SK-N-SH treated with all-trans-retinoic acid at 6 μM for 48 hours (cell line): ENCODE measurements around the gene DOCK11.

Source experiments
- ATAC-seq: fragments of 200-7000 bp; cut with Tn5 transposase; 3 replicates; pipeline ENCODE4 v1.9.1; 2020; ENCODE audit warnings: mild to moderate bottlenecking, moderate library complexity
- BACH2 ChIP-seq: fragments of 250-450 bp; sonication (Bioruptor Pico); IDR thresholded peaks from 2 replicates; pipeline ENCODE4 v1.9.0; 2021; ENCODE audit warnings: mild to moderate bottlenecking, borderline replicate concordance
- CSDC2 ChIP-seq: fragments of 250-450 bp; sonication (Bioruptor Pico); IDR thresholded peaks from 2 replicates; pipeline ENCODE4 v1.5.0; 2020; ENCODE audit warnings: mild to moderate bottlenecking, moderate library complexity
- ESRRG ChIP-seq: fragments of 250-450 bp; sonication (Bioruptor Pico); IDR thresholded peaks from 2 replicates; pipeline ENCODE4 v1.6.1; 2021; ENCODE audit warnings: mild to moderate bottlenecking
- GLIS3 ChIP-seq: fragments of 250-450 bp; sonication (Bioruptor Pico); IDR thresholded peaks from 2 replicates; pipeline ENCODE4 v1.5.0; 2020; ENCODE audit warnings: mild to moderate bottlenecking, moderate library complexity
- ISL1 ChIP-seq: fragments of 250-450 bp; sonication (Bioruptor Pico); IDR thresholded peaks from 2 replicates; pipeline ENCODE4 v2.1.2; 2022; ENCODE audit warnings: mild to moderate bottlenecking, moderate library complexity
- OSR1 ChIP-seq: fragments of 250-450 bp; sonication (Bioruptor Pico); IDR thresholded peaks from 2 replicates; pipeline ENCODE4 v1.8.0; 2022; ENCODE audit warnings: moderate library complexity, mild to moderate bottlenecking, inconsistent platforms
- PPARA ChIP-seq: fragments of 250-450 bp; sonication (Bioruptor Pico); IDR thresholded peaks from 2 replicates; pipeline ENCODE4 v1.5.0; 2020; ENCODE audit warnings: mild to moderate bottlenecking, borderline replicate concordance
- RARB ChIP-seq: fragments of 250-450 bp; sonication (Bioruptor Pico); IDR thresholded peaks from 2 replicates; pipeline ENCODE4 v1.8.0; 2021; ENCODE audit warnings: mild to moderate bottlenecking, moderate library complexity
- SNAI2 ChIP-seq: fragments of 250-450 bp; sonication (Bioruptor Pico); IDR thresholded peaks from 2 replicates; pipeline ENCODE4 v1.5.0; 2020; ENCODE audit warnings: mild to moderate bottlenecking, moderate library complexity
- TCF4 ChIP-seq: fragments of 250-450 bp; sonication (Bioruptor Pico); IDR thresholded peaks from 2 replicates; pipeline ENCODE4 v1.8.0; 2021; ENCODE audit warnings: mild to moderate bottlenecking, moderate library complexity, borderline replicate concordance
- TOX ChIP-seq: fragments of 250-450 bp; sonication (Bioruptor Pico); IDR thresholded peaks from 2 replicates; pipeline ENCODE4 v1.8.0; 2021; ENCODE audit warnings: mild to moderate bottlenecking, moderate library complexity, borderline replicate concordance
- ZC3H10 ChIP-seq: fragments of 250-450 bp; sonication (Bioruptor Pico); IDR thresholded peaks from 2 replicates; pipeline ENCODE4 v1.5.1; 2021; ENCODE audit warnings: mild to moderate bottlenecking, moderate library complexity
- ZFP3 ChIP-seq: fragments of 250-450 bp; sonication (Bioruptor Pico); IDR thresholded peaks from 2 replicates; pipeline ENCODE4 v1.5.0; 2020; ENCODE audit warnings: mild to moderate bottlenecking, moderate library complexity
- ZFP30 ChIP-seq: fragments of 450-650 bp; formaldehyde crosslinking; IDR thresholded peaks from 2 replicates; pipeline ENCODE4 v1.5.0; 2022; ENCODE audit warnings: mild to moderate bottlenecking, moderate library complexity
- ZNF70 ChIP-seq: fragments of 450-650 bp; formaldehyde crosslinking; IDR thresholded peaks from 2 replicates; pipeline ENCODE4 v1.5.0; 2020; ENCODE audit warnings: mild to moderate bottlenecking, moderate library complexity
- TF ChIP-seq, protein P1 (sequence below): fragments of 250-450 bp; sonication (Bioruptor Pico); IDR thresholded peaks from 2 replicates; pipeline ENCODE4 v1.8.0; 2020; ENCODE audit warnings: mild to moderate bottlenecking, moderate library complexity, borderline replicate concordance
- TF ChIP-seq, protein P2 (sequence below): fragments of 250-450 bp; sonication (Bioruptor Pico); IDR thresholded peaks from 2 replicates; pipeline ENCODE4 v1.5.1; 2020; ENCODE audit warnings: low read depth, mild to moderate bottlenecking, moderate library complexity
- TF ChIP-seq, protein P3 (sequence below): fragments of 250-450 bp; sonication (Bioruptor Pico); IDR thresholded peaks from 2 replicates; pipeline ENCODE4 v1.5.1; 2021; ENCODE audit warnings: mild to moderate bottlenecking, moderate library complexity
- TF ChIP-seq, protein P4 (sequence below): fragments of 250-450 bp; sonication (Bioruptor Pico); IDR thresholded peaks from 2 replicates; pipeline ENCODE4 v1.8.0; 2021; ENCODE audit warnings: low read depth, mild to moderate bottlenecking, moderate library complexity, borderline replicate concordance
- TF ChIP-seq, protein P5 (sequence below): fragments of 250-450 bp; sonication (Bioruptor Pico); IDR thresholded peaks from 2 replicates; pipeline ENCODE4 v1.5.0; 2020; ENCODE audit warnings: mild to moderate bottlenecking, moderate library complexity

The DOCK11 gene

DNA sequence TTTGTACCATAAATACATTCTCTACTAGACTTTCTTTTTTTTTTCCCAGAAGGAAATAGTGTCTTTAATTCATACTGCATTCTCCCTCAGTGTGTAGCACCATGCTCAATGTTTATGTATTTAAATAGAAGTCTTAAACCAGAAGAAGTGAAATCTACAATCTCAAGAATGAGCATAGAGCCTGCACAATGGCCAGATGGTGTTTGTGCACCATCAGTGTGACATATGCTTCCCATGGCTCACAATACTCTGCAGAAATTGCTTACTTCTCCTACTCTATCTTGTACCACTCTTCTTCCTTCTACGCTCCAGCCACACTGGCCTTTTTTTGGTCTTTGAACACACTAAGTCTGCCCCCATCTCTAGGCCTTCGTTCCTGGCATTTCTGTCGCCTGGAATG lies 2.6 kb upstream of the DOCK11 start:
- TF ChIP-seq OSR1 (CRISPR knock-in tag) (no peak), CSDC2 (no peak), PPARA (CRISPR knock-in tag) (no peak), GLIS3 (CRISPR knock-in tag) (no peak), TCF4 (CRISPR knock-in tag) (no peak), TOX (CRISPR knock-in tag) (no peak), ZNF70 (CRISPR knock-in tag) (no peak), ZFP30 (CRISPR knock-in tag) (no peak), ISL1 (CRISPR knock-in tag) (no peak), RARB (CRISPR knock-in tag) (no peak), ZFP3 (CRISPR knock-in tag) (no peak), SNAI2 (no peak), ESRRG (CRISPR knock-in tag) (no peak), BACH2 (CRISPR knock-in tag) (no peak), ZC3H10 (no peak)
- TF ChIP-seq, protein P1, sequence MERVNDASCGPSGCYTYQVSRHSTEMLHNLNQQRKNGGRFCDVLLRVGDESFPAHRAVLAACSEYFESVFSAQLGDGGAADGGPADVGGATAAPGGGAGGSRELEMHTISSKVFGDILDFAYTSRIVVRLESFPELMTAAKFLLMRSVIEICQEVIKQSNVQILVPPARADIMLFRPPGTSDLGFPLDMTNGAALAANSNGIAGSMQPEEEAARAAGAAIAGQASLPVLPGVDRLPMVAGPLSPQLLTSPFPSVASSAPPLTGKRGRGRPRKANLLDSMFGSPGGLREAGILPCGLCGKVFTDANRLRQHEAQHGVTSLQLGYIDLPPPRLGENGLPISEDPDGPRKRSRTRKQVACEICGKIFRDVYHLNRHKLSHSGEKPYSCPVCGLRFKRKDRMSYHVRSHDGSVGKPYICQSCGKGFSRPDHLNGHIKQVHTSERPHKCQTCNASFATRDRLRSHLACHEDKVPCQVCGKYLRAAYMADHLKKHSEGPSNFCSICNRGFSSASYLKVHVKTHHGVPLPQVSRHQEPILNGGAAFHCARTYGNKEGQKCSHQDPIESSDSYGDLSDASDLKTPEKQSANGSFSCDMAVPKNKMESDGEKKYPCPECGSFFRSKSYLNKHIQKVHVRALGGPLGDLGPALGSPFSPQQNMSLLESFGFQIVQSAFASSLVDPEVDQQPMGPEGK = no peak
- TF ChIP-seq, protein P2, sequence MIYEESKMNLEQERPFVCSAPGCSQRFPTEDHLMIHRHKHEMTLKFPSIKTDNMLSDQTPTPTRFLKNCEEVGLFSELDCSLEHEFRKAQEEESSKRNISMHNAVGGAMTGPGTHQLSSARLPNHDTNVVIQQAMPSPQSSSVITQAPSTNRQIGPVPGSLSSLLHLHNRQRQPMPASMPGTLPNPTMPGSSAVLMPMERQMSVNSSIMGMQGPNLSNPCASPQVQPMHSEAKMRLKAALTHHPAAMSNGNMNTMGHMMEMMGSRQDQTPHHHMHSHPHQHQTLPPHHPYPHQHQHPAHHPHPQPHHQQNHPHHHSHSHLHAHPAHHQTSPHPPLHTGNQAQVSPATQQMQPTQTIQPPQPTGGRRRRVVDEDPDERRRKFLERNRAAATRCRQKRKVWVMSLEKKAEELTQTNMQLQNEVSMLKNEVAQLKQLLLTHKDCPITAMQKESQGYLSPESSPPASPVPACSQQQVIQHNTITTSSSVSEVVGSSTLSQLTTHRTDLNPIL (CRISPR knock-in tag) = no peak
- TF ChIP-seq, protein P3, sequence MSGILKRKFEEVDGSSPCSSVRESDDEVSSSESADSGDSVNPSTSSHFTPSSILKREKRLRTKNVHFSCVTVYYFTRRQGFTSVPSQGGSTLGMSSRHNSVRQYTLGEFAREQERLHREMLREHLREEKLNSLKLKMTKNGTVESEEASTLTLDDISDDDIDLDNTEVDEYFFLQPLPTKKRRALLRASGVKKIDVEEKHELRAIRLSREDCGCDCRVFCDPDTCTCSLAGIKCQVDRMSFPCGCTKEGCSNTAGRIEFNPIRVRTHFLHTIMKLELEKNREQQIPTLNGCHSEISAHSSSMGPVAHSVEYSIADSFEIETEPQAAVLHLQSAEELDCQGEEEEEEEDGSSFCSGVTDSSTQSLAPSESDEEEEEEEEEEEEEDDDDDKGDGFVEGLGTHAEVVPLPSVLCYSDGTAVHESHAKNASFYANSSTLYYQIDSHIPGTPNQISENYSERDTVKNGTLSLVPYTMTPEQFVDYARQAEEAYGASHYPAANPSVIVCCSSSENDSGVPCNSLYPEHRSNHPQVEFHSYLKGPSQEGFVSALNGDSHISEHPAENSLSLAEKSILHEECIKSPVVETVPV (CRISPR knock-in tag) = no peak
- TF ChIP-seq, protein P4, sequence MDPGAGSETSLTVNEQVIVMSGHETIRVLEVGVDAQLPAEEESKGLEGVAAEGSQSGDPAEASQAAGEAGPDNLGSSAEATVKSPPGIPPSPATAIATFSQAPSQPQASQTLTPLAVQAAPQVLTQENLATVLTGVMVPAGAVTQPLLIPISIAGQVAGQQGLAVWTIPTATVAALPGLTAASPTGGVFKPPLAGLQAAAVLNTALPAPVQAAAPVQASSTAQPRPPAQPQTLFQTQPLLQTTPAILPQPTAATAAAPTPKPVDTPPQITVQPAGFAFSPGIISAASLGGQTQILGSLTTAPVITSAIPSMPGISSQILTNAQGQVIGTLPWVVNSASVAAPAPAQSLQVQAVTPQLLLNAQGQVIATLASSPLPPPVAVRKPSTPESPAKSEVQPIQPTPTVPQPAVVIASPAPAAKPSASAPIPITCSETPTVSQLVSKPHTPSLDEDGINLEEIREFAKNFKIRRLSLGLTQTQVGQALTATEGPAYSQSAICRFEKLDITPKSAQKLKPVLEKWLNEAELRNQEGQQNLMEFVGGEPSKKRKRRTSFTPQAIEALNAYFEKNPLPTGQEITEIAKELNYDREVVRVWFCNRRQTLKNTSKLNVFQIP (CRISPR knock-in tag) = no peak
- TF ChIP-seq, all 23 proteins: peak for 0
- no peak for ATAC-seq

DNA sequence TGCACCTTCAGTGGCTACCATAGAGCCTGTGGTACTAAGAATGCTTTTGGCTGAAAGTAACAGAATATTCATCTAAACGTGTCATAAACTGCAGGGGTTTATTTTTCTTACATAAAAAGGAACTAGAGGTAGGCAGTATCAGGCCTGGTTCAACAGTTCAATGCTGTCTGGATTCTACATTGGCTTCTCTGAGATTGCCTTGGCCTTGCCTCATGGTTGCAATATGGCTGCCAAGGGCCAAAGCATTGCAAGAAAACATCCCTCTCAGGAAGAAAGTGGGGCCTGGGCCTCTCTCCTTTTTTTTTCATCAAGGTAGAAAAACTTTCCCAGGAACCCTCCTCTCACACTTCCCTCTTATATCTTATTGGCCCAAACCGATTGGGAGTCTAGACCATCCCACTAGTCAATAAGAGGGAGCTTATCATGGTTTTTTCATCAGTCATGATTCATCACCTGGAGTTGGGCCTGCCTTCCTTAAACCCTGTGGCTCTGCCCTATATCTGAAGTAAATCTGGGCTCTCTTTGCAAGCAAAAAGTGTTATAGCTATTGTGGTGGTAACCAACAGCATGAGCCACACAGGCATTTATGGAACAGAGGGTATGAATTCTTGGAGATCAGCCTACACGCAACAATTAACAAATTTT lies 1.8 kb upstream of the DOCK11 start:
- ATAC-seq = no peak

More for the DNA sequence above, 1.8 kb upstream of the DOCK11 start:
- no peak for TF ChIP-seq TOX (CRISPR knock-in tag)
- no peak for TF ChIP-seq ZC3H10
- no peak for TF ChIP-seq ZNF70 (CRISPR knock-in tag)
- no peak for TF ChIP-seq ZFP30 (CRISPR knock-in tag)
- TF ChIP-seq, protein P5, sequence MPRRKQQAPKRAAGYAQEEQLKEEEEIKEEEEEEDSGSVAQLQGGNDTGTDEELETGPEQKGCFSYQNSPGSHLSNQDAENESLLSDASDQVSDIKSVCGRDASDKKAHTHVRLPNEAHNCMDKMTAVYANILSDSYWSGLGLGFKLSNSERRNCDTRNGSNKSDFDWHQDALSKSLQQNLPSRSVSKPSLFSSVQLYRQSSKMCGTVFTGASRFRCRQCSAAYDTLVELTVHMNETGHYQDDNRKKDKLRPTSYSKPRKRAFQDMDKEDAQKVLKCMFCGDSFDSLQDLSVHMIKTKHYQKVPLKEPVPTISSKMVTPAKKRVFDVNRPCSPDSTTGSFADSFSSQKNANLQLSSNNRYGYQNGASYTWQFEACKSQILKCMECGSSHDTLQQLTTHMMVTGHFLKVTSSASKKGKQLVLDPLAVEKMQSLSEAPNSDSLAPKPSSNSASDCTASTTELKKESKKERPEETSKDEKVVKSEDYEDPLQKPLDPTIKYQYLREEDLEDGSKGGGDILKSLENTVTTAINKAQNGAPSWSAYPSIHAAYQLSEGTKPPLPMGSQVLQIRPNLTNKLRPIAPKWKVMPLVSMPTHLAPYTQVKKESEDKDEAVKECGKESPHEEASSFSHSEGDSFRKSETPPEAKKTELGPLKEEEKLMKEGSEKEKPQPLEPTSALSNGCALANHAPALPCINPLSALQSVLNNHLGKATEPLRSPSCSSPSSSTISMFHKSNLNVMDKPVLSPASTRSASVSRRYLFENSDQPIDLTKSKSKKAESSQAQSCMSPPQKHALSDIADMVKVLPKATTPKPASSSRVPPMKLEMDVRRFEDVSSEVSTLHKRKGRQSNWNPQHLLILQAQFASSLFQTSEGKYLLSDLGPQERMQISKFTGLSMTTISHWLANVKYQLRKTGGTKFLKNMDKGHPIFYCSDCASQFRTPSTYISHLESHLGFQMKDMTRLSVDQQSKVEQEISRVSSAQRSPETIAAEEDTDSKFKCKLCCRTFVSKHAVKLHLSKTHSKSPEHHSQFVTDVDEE (CRISPR knock-in tag) = no peak
- TF ChIP-seq SNAI2 = no peak
- no peak for TF ChIP-seq RARB (CRISPR knock-in tag)
- TF ChIP-seq OSR1 (CRISPR knock-in tag) = no peak
- TF ChIP-seq, all 23 proteins: peak for 0
